ENCODE measurements around the gene ITGA2B. TPM values are rescaled to one million over a fixed set of nuclear protein-coding genes. Genes with fewer than 3 reads are reported as not detected.

The ITGA2B gene
- total and polyA plus RNA-seq, 2 of the 8 experiments (the other 6 are each of a cell fraction or from before 2014, with no cell fraction given), result 6.9 to 12.3 TPM

DNA sequence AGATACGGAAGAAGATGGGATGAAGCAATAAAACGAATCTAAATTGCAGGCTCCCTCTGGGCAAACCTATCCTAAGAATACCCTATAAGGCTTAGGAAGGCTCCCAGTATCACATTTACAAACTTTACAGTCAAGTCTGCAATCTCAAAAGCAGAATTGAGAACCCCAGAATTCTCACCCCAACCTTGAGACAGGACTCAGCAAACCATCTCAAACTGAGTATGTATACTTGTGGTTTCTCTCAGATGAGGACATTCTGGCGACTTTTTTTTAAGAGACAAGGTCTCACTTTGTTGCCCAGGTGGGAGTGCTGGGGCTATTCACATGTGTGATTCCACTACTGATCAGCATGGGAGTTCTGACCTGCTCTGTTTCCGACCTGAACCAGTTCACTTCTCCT, 19.3 kb upstream of the ITGA2B start:
- Histone ChIP-seq H3K4ac (replicated peaks; ENCODE audit: insufficient read length, low read depth, low read length) (no peak overlapping the region), H3K9me3 (ENCODE audit: insufficient read depth in 2 of 2, low read depth in 1 of 2, low read length in 1 of 2) (no peaks in the 10 kb centered on the region), H2BK12ac (ENCODE audit: low read depth, low read length) (no peak overlapping the region), H2BK20ac (ENCODE audit: low read length) (no peak overlapping the region), H3K23me2 (ENCODE audit: low read depth, low read length) (no peaks in the 10 kb centered on the region), H2BK120ac (replicated peaks; ENCODE audit: low read depth, low read length) (no peak overlapping the region), H4K20me1 (replicated peaks in 1 of 2; ENCODE audit: control insufficient read depth in 1 of 2, insufficient read depth in 2 of 2, low read length in 2 of 2) (no peaks in the 10 kb centered on the region), H3K36me3 (ENCODE audit: control insufficient read depth in 2 of 4, insufficient read depth in 4 of 4, low read length in 3 of 4) (peaks cover 0 to 3% (median 0%) of the 10 kb centered on the region in 4 experiments; a peak in 1 of 8 replicates), H3K56ac (replicated peaks; ENCODE audit: insufficient read length, low read depth, low read length) (no peak overlapping the region), H2BK5ac (ENCODE audit: low read depth, low read length) (no peak overlapping the region), H2AFZ (ENCODE audit: low read length) (no peak overlapping the region), H4K8ac (ENCODE audit: extremely low read depth, insufficient read depth, low read length) (no peak overlapping the region), H3K79me1 (ENCODE audit: low read depth, low read length) (no peaks in the 10 kb centered on the region), H3K27me3 (replicated peaks in 1 of 4; ENCODE audit: control insufficient read depth in 3 of 4, extremely low read depth in 1 of 4, insufficient read depth in 3 of 4, low read length in 3 of 4) (no peaks in the 10 kb centered on the region), H4K91ac (replicated peaks; ENCODE audit: insufficient read length, low read length) (no peak overlapping the region), H3K14ac (ENCODE audit: insufficient read length) (no peak overlapping the region), H3K9ac (replicated peaks in 1 of 4; ENCODE audit: extremely low read depth in 1 of 4, low read depth in 3 of 4, low read length in 3 of 4) (no peak overlapping the region), H3K27ac (ENCODE audit: low read depth, low read length) (no peak overlapping the region), H3K4me2 (ENCODE audit: insufficient read depth in 1 of 2, low read depth in 2 of 2, low read length in 2 of 2) (no peak overlapping the region), H4K5ac (ENCODE audit: insufficient read length, low read depth, low read length) (no peak overlapping the region), H3K79me2 (ENCODE audit: control insufficient read depth in 1 of 2, insufficient read depth in 2 of 2, low read length in 2 of 2) (no peaks in the 10 kb centered on the region), H3K18ac (ENCODE audit: extremely low read depth, low read length) (no peak overlapping the region), H3K4me3 (ENCODE audit: extremely low read depth in 1 of 4, insufficient read depth in 2 of 4, low read depth in 3 of 4, low read length in 4 of 4) (no peak overlapping the region), H2BK15ac (ENCODE audit: low read length) (no peak overlapping the region), H3K23ac (ENCODE audit: insufficient read length) (no peak overlapping the region), H3K4me1 (replicated peaks in 1 of 4; ENCODE audit: control insufficient read depth in 3 of 4, insufficient read depth in 4 of 4, low read length in 3 of 4) (no peaks in the 10 kb centered on the region), H2AK5ac (ENCODE audit: low read depth, low read length) (no peak overlapping the region)
- FAIRE-seq (no peak), DNase-seq (ENCODE audit: low read depth in 1 of 2, low spot score in 2 of 2) (no peak)
- ChIA-PET POLR2A (ENCODE audit: partially characterized antibody) (no interaction called here), CTCF (ENCODE audit: partially characterized antibody) (interaction anchor here (1.1 to 1.4 kb wide), 4 partner anchors 10 to 114 kb away, joined by 3 to 4 read pairs (median 3); no protein-coding TSS in a partner anchor)
- WGBS, 2 experiments (ENCODE audit: extremely low coverage in 1 of 2, insufficient coverage in 1 of 2, insufficient read length in 1 of 2, insufficient replicate concordance in 2 of 2, low coverage in 1 of 2, low lambda C conversion rate in 2 of 2, missing lambda C conversion rate in 1 of 2), result 92% methylated on average over 4 of the region's 4 CpGs; no CpG with 5 or more reads in 1 of the 2 experiments
